Measurements from ENCODE around the gene NEU1.
"Not testable (repeated sequence)": the region's sequence is repeated elsewhere in the genome, so short reads cannot be mapped to it uniquely, and the experiment has no call there.

Gene NEU1

GRCh38 chr6:31865205-31866118 lies 2.8 kb upstream of the NEU1 start:
- Histone ChIP-seq H2BK5ac (ENCODE audit: low read length) (peak overlapping the region; percentile 45), H3K14ac (ENCODE audit: low read length) (no peak overlapping the region), H3K9me3 (replicated peaks in 1 of 2; ENCODE audit: control insufficient read depth in 2 of 2, insufficient read depth in 1 of 2, low read depth in 1 of 2, low read length in 2 of 2) (no peaks in the 10 kb centered on the region), H2BK15ac (ENCODE audit: low read length) (peak overlapping the region; percentile 90), H3K18ac (ENCODE audit: low read length) (no peak overlapping the region), H3K4me1 (ENCODE audit: control insufficient read depth in 2 of 2, insufficient read depth in 1 of 2, low read depth in 1 of 2, low read length in 2 of 2) (peaks cover 18 to 30% of the 10 kb centered on the region in 2 donors), H3K4me3 (ENCODE audit: low read length in 2 of 2) (no peak overlapping the region), H3K36me3 (replicated peaks in 1 of 2; ENCODE audit: control insufficient read depth in 2 of 2, insufficient read depth in 2 of 2, low read length in 2 of 2) (peaks cover 0 to 11% of the 10 kb centered on the region in 2 donors), H3K23ac (ENCODE audit: low read depth, low read length, poor library complexity) (peak overlapping the region; percentile 37), H4K91ac (ENCODE audit: low read depth, low read length, poor library complexity) (peak overlapping the region; percentile 11), H2BK120ac (ENCODE audit: low read depth, low read length) (no peak overlapping the region), H3K4me2 (ENCODE audit: insufficient read depth, low read length, poor library complexity, severe bottlenecking) (no peak overlapping the region), H3K27ac (replicated peaks; ENCODE audit: low read length) (no peak overlapping the region), H4K8ac (ENCODE audit: low read depth, low read length) (peak overlapping the region; percentile 2), H3K79me1 (ENCODE audit: low read depth, low read length) (no peaks in the 10 kb centered on the region), H2AK5ac (ENCODE audit: low read depth, low read length) (peak overlapping the region; percentile 90), H2BK12ac (ENCODE audit: low read length) (peak overlapping the region; percentile 66), H3K9ac (ENCODE audit: low read depth, low read length, poor library complexity) (peak overlapping the region; percentile 50), H2AFZ (ENCODE audit: low read length) (peak overlapping the region; percentile 10), H3K27me3 (ENCODE audit: control insufficient read depth in 3 of 3, insufficient read depth in 3 of 3, low read depth in 1 of 3, low read length in 3 of 3) (no peaks in the 10 kb centered on the region), H3K4ac (ENCODE audit: low read length) (peak overlapping the region; percentile 19)
- WGBS, 2 donors (ENCODE audit: extremely low coverage in 2 of 2, insufficient read length in 2 of 2, insufficient replicate concordance in 1 of 2), result no CpG with 5 or more reads among the region's 21 CpGs
- no peak for DNase-seq (ENCODE audit: low spot score)

- H3K4me1 ChIP-seq (ENCODE audit: control insufficient read depth in 2 of 2, insufficient read depth in 1 of 2, low read depth in 1 of 2, low read length in 2 of 2), result peaks cover 17 to 30% of the 10 kb centered on the region in 2 donors
- H3K27me3 ChIP-seq (ENCODE audit: control insufficient read depth in 3 of 3, insufficient read depth in 3 of 3, low read depth in 1 of 3, low read length in 3 of 3), result no peaks in the 10 kb centered on the region
- H2BK120ac ChIP-seq (ENCODE audit: low read depth, low read length), result peak overlapping the region; percentile 32
- H3K36me3 ChIP-seq (replicated peaks in 1 of 2; ENCODE audit: control insufficient read depth in 2 of 2, insufficient read depth in 2 of 2, low read length in 2 of 2), result peaks cover 6 to 18% of the 10 kb centered on the region in 2 donors
- H4K8ac ChIP-seq (ENCODE audit: low read depth, low read length), result no peak overlapping the region
- H3K4me3 ChIP-seq (ENCODE audit: low read length in 2 of 2), result no peak overlapping the region
- H3K79me1 ChIP-seq (ENCODE audit: low read depth, low read length), result no peaks in the 10 kb centered on the region
- H2BK12ac ChIP-seq (ENCODE audit: low read length), result peak overlapping the region; percentile 51
- H3K14ac ChIP-seq (ENCODE audit: low read length), result no peak overlapping the region
- H4K91ac ChIP-seq (ENCODE audit: low read depth, low read length, poor library complexity), result no peak overlapping the region
- H2AFZ ChIP-seq (ENCODE audit: low read length), result peak overlapping the region; percentile 10
- no peak overlapping the region for H3K23ac ChIP-seq (ENCODE audit: low read depth, low read length, poor library complexity)
- no peak overlapping the region for H3K4ac ChIP-seq (ENCODE audit: low read length)
- H3K9me3 ChIP-seq (replicated peaks in 1 of 2; ENCODE audit: control insufficient read depth in 2 of 2, insufficient read depth in 1 of 2, low read depth in 1 of 2, low read length in 2 of 2), result peaks cover 0 to 2% of the 10 kb centered on the region in 2 donors
- peak overlapping the region; percentile 4 for H2AK5ac ChIP-seq (ENCODE audit: low read depth, low read length)
- no peak for DNase-seq (ENCODE audit: low spot score)
- H3K27ac ChIP-seq (replicated peaks; ENCODE audit: low read length), result no peak overlapping the region
- H2BK5ac ChIP-seq (ENCODE audit: low read length), result peak overlapping the region; percentile 45
- no peak overlapping the region for H3K4me2 ChIP-seq (ENCODE audit: insufficient read depth, low read length, poor library complexity, severe bottlenecking)
- no CpG with 5 or more reads among the region's 8 CpGs for WGBS, 2 donors (ENCODE audit: extremely low coverage in 2 of 2, insufficient read length in 2 of 2, insufficient replicate concordance in 1 of 2)
- peak overlapping the region; percentile 6 for H3K9ac ChIP-seq (ENCODE audit: low read depth, low read length, poor library complexity)
- H3K18ac ChIP-seq (ENCODE audit: low read length), result no peak overlapping the region
- no peak overlapping the region for H2BK15ac ChIP-seq (ENCODE audit: low read length)
Measured at GRCh38 chr6:31864818-31865204, 2.2 kb upstream of the NEU1 start.

DNA sequence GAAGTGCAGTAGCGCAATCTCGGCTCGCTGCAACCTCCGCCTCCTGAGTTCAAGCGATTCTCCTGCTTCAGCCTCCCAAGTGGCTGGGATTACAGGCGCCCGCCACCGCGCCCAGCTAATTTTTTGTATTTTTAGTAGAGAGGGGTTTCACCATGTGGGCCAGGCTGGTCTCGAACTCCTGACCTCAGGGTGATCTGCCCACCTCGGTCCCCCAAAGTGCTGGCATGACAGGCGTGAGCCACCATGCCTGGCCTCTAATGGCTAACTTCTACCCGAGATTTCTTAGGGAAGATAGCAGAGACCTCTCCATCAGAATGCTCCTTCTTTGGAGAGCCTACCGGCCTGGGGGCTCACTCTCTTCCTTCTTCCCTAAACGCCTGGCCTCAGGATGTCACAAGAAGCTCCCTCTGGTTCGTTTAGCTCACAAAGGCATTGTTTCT lies 1.5 kb upstream of the NEU1 start:
- Histone ChIP-seq H3K9ac (ENCODE audit: low read depth, low read length, poor library complexity) (peak overlapping the region; percentile 50), H3K4me2 (ENCODE audit: insufficient read depth, low read length, poor library complexity, severe bottlenecking) (peak overlapping the region; percentile 43), H3K18ac (ENCODE audit: low read length) (peak overlapping the region; percentile 84), H2AFZ (ENCODE audit: low read length) (peak overlapping the region; percentile 71), H2AK5ac (ENCODE audit: low read depth, low read length) (peak overlapping the region; percentile 4), H2BK5ac (ENCODE audit: low read length) (peak overlapping the region; percentile 45), H2BK120ac (ENCODE audit: low read depth, low read length) (peak overlapping the region; percentile 32), H3K4me1 (ENCODE audit: control insufficient read depth in 2 of 2, insufficient read depth in 1 of 2, low read depth in 1 of 2, low read length in 2 of 2) (peaks cover 14 to 28% of the 10 kb centered on the region in 2 donors), H3K36me3 (replicated peaks in 1 of 2; ENCODE audit: control insufficient read depth in 2 of 2, insufficient read depth in 2 of 2, low read length in 2 of 2) (peaks cover 12 to 24% of the 10 kb centered on the region in 2 donors), H3K27ac (replicated peaks; ENCODE audit: low read length) (peak overlapping the region; percentile 76), H3K4me3 (ENCODE audit: low read length in 2 of 2) (peak overlapping the region; percentile 53 to 82), H3K23ac (ENCODE audit: low read depth, low read length, poor library complexity) (peak overlapping the region; percentile 58)
- H3K79me1 ChIP-seq (ENCODE audit: low read depth, low read length); H2BK15ac ChIP-seq (ENCODE audit: low read length); H3K14ac ChIP-seq (ENCODE audit: low read length); H4K91ac ChIP-seq (ENCODE audit: low read depth, low read length, poor library complexity); H2BK12ac ChIP-seq (ENCODE audit: low read length); H3K27me3 ChIP-seq (ENCODE audit: control insufficient read depth in 3 of 3, insufficient read depth in 3 of 3, low read depth in 1 of 3, low read length in 3 of 3); DNase-seq (ENCODE audit: low spot score); H3K9me3 ChIP-seq (replicated peaks in 1 of 2; ENCODE audit: control insufficient read depth in 2 of 2, insufficient read depth in 1 of 2, low read depth in 1 of 2, low read length in 2 of 2); H3K4ac ChIP-seq (ENCODE audit: low read length); H4K8ac ChIP-seq (ENCODE audit: low read depth, low read length): not testable (repeated sequence)
- WGBS, 2 donors (ENCODE audit: extremely low coverage in 2 of 2, insufficient read length in 2 of 2, insufficient replicate concordance in 1 of 2), result no CpG with 5 or more reads among the region's 16 CpGs

DNA sequence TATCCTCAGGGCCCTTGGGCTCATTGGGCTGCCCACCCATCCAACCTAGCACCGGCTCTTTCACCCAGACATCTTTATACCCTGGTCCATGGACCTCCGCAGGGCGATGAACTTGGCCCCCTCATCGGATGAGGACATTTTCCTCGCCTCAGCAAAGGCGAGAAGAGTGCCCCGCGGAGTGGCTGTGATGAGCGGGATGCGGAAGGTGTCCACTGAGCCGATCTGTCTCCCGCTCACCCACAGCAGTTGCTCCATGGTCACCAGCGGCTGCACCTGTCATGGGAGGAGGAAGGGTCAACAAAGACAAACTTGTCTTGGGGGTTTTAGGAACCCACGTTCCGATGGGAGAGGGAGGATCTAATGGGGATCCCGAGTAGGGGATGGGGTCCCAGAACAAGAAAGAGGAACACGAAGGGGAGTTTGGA lies 690 bp downstream of the NEU1 start:
- Histone ChIP-seq H3K4ac (ENCODE audit: low read length) (no peak overlapping the region), H3K4me1 (ENCODE audit: control insufficient read depth in 2 of 2, insufficient read depth in 1 of 2, low read depth in 1 of 2, low read length in 2 of 2) (peaks cover 13 to 24% of the 10 kb centered on the region in 2 donors), H2AK5ac (ENCODE audit: low read depth, low read length) (no peak overlapping the region), H3K9me3 (replicated peaks in 1 of 2; ENCODE audit: control insufficient read depth in 2 of 2, insufficient read depth in 1 of 2, low read depth in 1 of 2, low read length in 2 of 2) (peaks cover 0 to 2% of the 10 kb centered on the region in 2 donors), H3K9ac (ENCODE audit: low read depth, low read length, poor library complexity) (no peak overlapping the region), H3K14ac (ENCODE audit: low read length) (no peak overlapping the region), H3K36me3 (replicated peaks in 1 of 2; ENCODE audit: control insufficient read depth in 2 of 2, insufficient read depth in 2 of 2, low read length in 2 of 2) (peaks cover 15 to 41% of the 10 kb centered on the region in 2 donors), H3K4me3 (ENCODE audit: low read length in 2 of 2) (peak overlapping the region; percentile 79 to 84), H4K8ac (ENCODE audit: low read depth, low read length) (no peak overlapping the region), H3K27me3 (ENCODE audit: control insufficient read depth in 3 of 3, insufficient read depth in 3 of 3, low read depth in 1 of 3, low read length in 3 of 3) (no peaks in the 10 kb centered on the region), H3K23ac (ENCODE audit: low read depth, low read length, poor library complexity) (peak overlapping the region; percentile 97), H2BK15ac (ENCODE audit: low read length) (no peak overlapping the region), H3K79me1 (ENCODE audit: low read depth, low read length) (no peaks in the 10 kb centered on the region), H4K91ac (ENCODE audit: low read depth, low read length, poor library complexity) (no peak overlapping the region), H2BK12ac (ENCODE audit: low read length) (no peak overlapping the region), H3K4me2 (ENCODE audit: insufficient read depth, low read length, poor library complexity, severe bottlenecking) (peak overlapping the region; percentile 100), H3K18ac (ENCODE audit: low read length) (peak overlapping the region; percentile 78), H2BK120ac (ENCODE audit: low read depth, low read length) (no peak overlapping the region), H3K27ac (replicated peaks; ENCODE audit: low read length) (no peak overlapping the region), H2AFZ (ENCODE audit: low read length) (peak overlapping the region; percentile 82), H2BK5ac (ENCODE audit: low read length) (peak overlapping the region; percentile 85)
- no CpG with 5 or more reads among the region's 17 CpGs for WGBS, 2 donors (ENCODE audit: extremely low coverage in 2 of 2, insufficient read length in 2 of 2, insufficient replicate concordance in 1 of 2)
- no peak for DNase-seq (ENCODE audit: low spot score)
